Vagina (tissue), 2 donors: Measurements from ENCODE around the gene ACTR6. TPM values are rescaled to one million over a fixed set of nuclear protein-coding genes. Genes with fewer than 3 reads are reported as not detected.

Experiments used
- DNase-seq, 2 donors: peaks; one replicate each; pipeline ENCODE4 v3.0.0-alpha.2; 2017; ENCODE audit errors: extremely low spot score in 2 of 2
- H3K27ac ChIP-seq: fragments of 200-600 bp; sonication (generic); one replicate; pipeline ENCODE4 v1.5.1; 2019
- H3K27me3 ChIP-seq: fragments of 200-600 bp; sonication (generic); one replicate; pipeline ENCODE4 v1.5.1; 2019
- H3K36me3 ChIP-seq, 2 donors: fragments of 200-600 bp; sonication (generic); one replicate each; pipeline ENCODE4 v1.5.1; 2017 to 2019
- H3K4me1 ChIP-seq: fragments of 200-600 bp; sonication (generic); one replicate; pipeline ENCODE4 v1.5.1; 2019
- H3K4me3 ChIP-seq, 2 donors: fragments of 200-600 bp; sonication (generic); 1 replicate in 1 of 2; 2 replicates in 1 of 2; pipeline ENCODE4 v1.5.1; 2016 to 2019
- H3K9me3 ChIP-seq: fragments of 200-600 bp; sonication (generic); one replicate; pipeline ENCODE4 v1.5.1; 2019
- CTCF ChIP-seq, 3 experiments: fragments of 450-650 bp in 2 of 3; fragments of 200-600 bp in 1 of 3; sonication (generic) in 1 of 3; IDR thresholded peaks; one replicate each; pipeline ENCODE4 v1.5.1; 2017 to 2019; ENCODE audit warnings: antibody characterized with exemption in 3 of 3, mild to moderate bottlenecking in 2 of 3, moderate library complexity in 2 of 3
- POLR2A ChIP-seq, 2 donors: fragments of 450-650 bp; IDR thresholded peaks; one replicate each; pipeline ENCODE4 v1.6.1; 2017; ENCODE audit warnings: antibody characterized with exemption in 2 of 2, mild to moderate bottlenecking in 2 of 2, moderate library complexity in 2 of 2
- POLR2AphosphoS5 ChIP-seq, 2 donors: sonication (generic); formaldehyde crosslinking; IDR thresholded peaks; one replicate each; pipeline ENCODE4 v1.9.0; 2017; ENCODE audit warnings: antibody characterized with exemption in 2 of 2, mild to moderate bottlenecking in 2 of 2, low read depth in 1 of 2; ENCODE audit not compliant: insufficient read depth in 1 of 2
- intact Hi-C: fragments of 100-400 bp; cut with DNase I; formaldehyde crosslinking; loops from one replicate; pipeline ENCODE4 v1.15.1; 2023
- total RNA-seq: library from RNA; depleted of rRNA; stranded (reverse); fragments of >200 nt; gene quantifications from one replicate; pipeline ENCODE4 v1.2.3, GENCODE V29; 2016

Gene ACTR6
- total RNA-seq, 1 donor from 2014 or later = 6.6 TPM

- intact Hi-C loops = no loop called here
- no peaks in the 10 kb centered on the region for H3K36me3 ChIP-seq
Measured at GRCh38 chr12:100243137-100243536, 42.5 kb downstream of the ACTR6 start.

GRCh38 chr12:100247765-100248164 is 47.1 kb downstream of the ACTR6 start:
- Histone ChIP-seq H3K27me3 (no peaks in the 10 kb centered on the region), H3K4me3 (no peak overlapping the region), H3K36me3 (no peaks in the 10 kb centered on the region), H3K27ac (no peak overlapping the region), H3K9me3 (no peaks in the 10 kb centered on the region), H3K4me1 (no peaks in the 10 kb centered on the region)
- intact Hi-C loops = no loop called here
- DNase-seq = no peak
- no peak for TF ChIP-seq POLR2AphosphoS5 (IDR thresholded peaks at IDR 0.05; ENCODE audit: insufficient read depth in 1 of 2, low read depth in 1 of 2)
- TF ChIP-seq POLR2A (IDR thresholded peaks at IDR 0.05) = no peak
- TF ChIP-seq CTCF (IDR thresholded peaks at IDR 0.05) = no peak

More at GRCh38 chr12:100243137-100243536, 42.5 kb downstream of the ACTR6 start:
- no peak overlapping the region for H3K4me3 ChIP-seq
- no peaks in the 10 kb centered on the region for H3K4me1 ChIP-seq
- no peaks in the 10 kb centered on the region for H3K27me3 ChIP-seq
- no peak for TF ChIP-seq POLR2AphosphoS5 (IDR thresholded peaks at IDR 0.05; ENCODE audit: insufficient read depth in 1 of 2, low read depth in 1 of 2)
- no peak for TF ChIP-seq POLR2A (IDR thresholded peaks at IDR 0.05)
- TF ChIP-seq CTCF (IDR thresholded peaks at IDR 0.05) = no peak
- DNase-seq = no peak
- H3K27ac ChIP-seq = no peak overlapping the region
- no peaks in the 10 kb centered on the region for H3K9me3 ChIP-seq

- Histone ChIP-seq H3K27me3 (no peaks in the 10 kb centered on the region), H3K36me3 (no peaks in the 10 kb centered on the region), H3K4me3 (no peak overlapping the region), H3K27ac (no peak overlapping the region), H3K4me1 (no peaks in the 10 kb centered on the region), H3K9me3 (no peaks in the 10 kb centered on the region)
- no peak for DNase-seq
- intact Hi-C loops = no loop called here
- no peak for TF ChIP-seq POLR2AphosphoS5 (IDR thresholded peaks at IDR 0.05; ENCODE audit: insufficient read depth in 1 of 2, low read depth in 1 of 2)
- TF ChIP-seq CTCF (IDR thresholded peaks at IDR 0.05) = no peak
- TF ChIP-seq POLR2A (IDR thresholded peaks at IDR 0.05) = no peak
Measured at GRCh38 chr12:100248886-100249285, 48.3 kb downstream of the ACTR6 start.

GRCh38 chr12:100249941-100250340 is 49.3 kb downstream of the ACTR6 start:
- Histone ChIP-seq H3K4me1 (no peaks in the 10 kb centered on the region), H3K9me3 (no peaks in the 10 kb centered on the region), H3K27me3 (no peaks in the 10 kb centered on the region), H3K4me3 (no peak overlapping the region), H3K27ac (no peak overlapping the region), H3K36me3 (no peaks in the 10 kb centered on the region)
- no peak for TF ChIP-seq CTCF (IDR thresholded peaks at IDR 0.05)
- intact Hi-C loops = no loop called here
- no peak for DNase-seq

- no peak for DNase-seq
- no peak overlapping the region for H3K27ac ChIP-seq
- no peaks in the 10 kb centered on the region for H3K4me1 ChIP-seq
- H3K27me3 ChIP-seq = no peaks in the 10 kb centered on the region
- intact Hi-C loops = no loop called here
- no peaks in the 10 kb centered on the region for H3K36me3 ChIP-seq
- TF ChIP-seq POLR2A (IDR thresholded peaks at IDR 0.05) (no peak), POLR2AphosphoS5 (IDR thresholded peaks at IDR 0.05; ENCODE audit: insufficient read depth in 1 of 2, low read depth in 1 of 2) (no peak), CTCF (IDR thresholded peaks at IDR 0.05) (no peak)
- H3K4me3 ChIP-seq = no peak overlapping the region
- H3K9me3 ChIP-seq = no peaks in the 10 kb centered on the region
Measured at GRCh38 chr12:100251917-100252316, 51.3 kb downstream of the ACTR6 start.
